Stimulated activated naive CD8-positive, alpha-beta T cell treated with anti-CD3 and anti-CD28 coated beads, Interleukin-15, Interleukin-2, amounts not matched to agents 100 U/mL and 50 U/mL, for 24 hours (primary cell): ENCODE data around the gene OTOGL.
"Not testable (repeated sequence)": the region's sequence is repeated elsewhere in the genome, so short reads cannot be mapped to it uniquely, and the experiment has no call there.

Experiments used
- ATAC-seq: fragments of 150-1000 bp; cut with Tn5 transposase; one replicate; pipeline ENCODE4 v1.10.0; 2021
- DNase-seq: peaks from one replicate; pipeline ENCODE4 v3.0.0; 2021

The OTOGL gene

GRCh38 chr12:80187660-80188090 lies 88.3 kb downstream of the OTOGL start:
- ATAC-seq: peak; percentile 84
- peak; percentile 20 for DNase-seq

GRCh38 chr12:80188576-80188975 lies 89.2 kb downstream of the OTOGL start:
- no peak for DNase-seq
- ATAC-seq: no peak

GRCh38 chr12:80189241-80189640 lies 89.9 kb downstream of the OTOGL start:
- DNase-seq: no peak
- ATAC-seq: no peak

- ATAC-seq (no peak), DNase-seq (no peak)
These were observed 90.7 kb downstream of the OTOGL start for GRCh38 chr12:80190001-80190400.

- no peak for ATAC-seq
- no peak for DNase-seq
These were observed 92.8 kb downstream of the OTOGL start for GRCh38 chr12:80192087-80192486.

- DNase-seq (no peak), ATAC-seq (no peak)
These were observed 94.5 kb downstream of the OTOGL start for GRCh38 chr12:80193865-80194264.

- DNase-seq: peak; percentile 5
- ATAC-seq: no peak
These were observed 95.9 kb downstream of the OTOGL start for GRCh38 chr12:80195074-80195726.

- no peak for ATAC-seq
- DNase-seq: no peak
These were observed 96.4 kb downstream of the OTOGL start for GRCh38 chr12:80195737-80196136.

- no peak for DNase-seq
- ATAC-seq: no peak
These were observed 97.1 kb downstream of the OTOGL start for GRCh38 chr12:80196419-80196818.

- ATAC-seq (no peak), DNase-seq (no peak)
These were observed 99.5 kb downstream of the OTOGL start for GRCh38 chr12:80198782-80199337.

- ATAC-seq (no peak), DNase-seq (no peak)
These were observed 100.6 kb downstream of the OTOGL start for GRCh38 chr12:80199931-80200330.

GRCh38 chr12:80200414-80200813 lies 101.1 kb downstream of the OTOGL start:
- DNase-seq (no peak), ATAC-seq (no peak)

- no peak for ATAC-seq
These were observed 102.6 kb downstream of the OTOGL start for GRCh38 chr12:80201908-80202307.

GRCh38 chr12:80205960-80206359 lies 106.6 kb downstream of the OTOGL start:
- DNase-seq: no peak
- ATAC-seq: no peak

More at GRCh38 chr12:80201908-80202307, 102.6 kb downstream of the OTOGL start:
- no peak for DNase-seq

GRCh38 chr12:80208071-80208470 lies 108.7 kb downstream of the OTOGL start:
- no peak for DNase-seq
- no peak for ATAC-seq

- ATAC-seq (no peak), DNase-seq (no peak)
These were observed 112.3 kb downstream of the OTOGL start for GRCh38 chr12:80211671-80212070.

GRCh38 chr12:80212938-80213645 lies 113.8 kb downstream of the OTOGL start:
- DNase-seq: no peak
- ATAC-seq: no peak

- no peak for DNase-seq
- no peak for ATAC-seq
These were observed 114.5 kb downstream of the OTOGL start for GRCh38 chr12:80213871-80214270.

- DNase-seq (no peak), ATAC-seq (no peak)
These were observed 117.7 kb downstream of the OTOGL start for GRCh38 chr12:80217011-80217535.

GRCh38 chr12:80218925-80219324 lies 119.6 kb downstream of the OTOGL start:
- not testable (repeated sequence) for DNase-seq, ATAC-seq

GRCh38 chr12:80219345-80219744 lies 120.0 kb downstream of the OTOGL start:
- no peak for ATAC-seq
- DNase-seq: no peak

- ATAC-seq: no peak
- no peak for DNase-seq
These were observed 122.9 kb downstream of the OTOGL start for GRCh38 chr12:80222261-80222660.

- ATAC-seq (no peak), DNase-seq (no peak)
These were observed 127.2 kb downstream of the OTOGL start for GRCh38 chr12:80226576-80226975.
